GM19324 (cell line): ENCODE measurements around the gene PATZ1.
A peak's percentile ranks its signal among the peaks of the same experiment; 100 is the strongest.
"Not testable (repeated sequence)": the region's sequence is repeated elsewhere in the genome, so short reads cannot be mapped to it uniquely, and the experiment has no call there.

Experiments
- ATAC-seq: cut with Tn5 transposase; IDR thresholded peaks from one replicate; pipeline ENCODE4 v1.9.1; 2021; ENCODE audit warnings: mild to moderate bottlenecking, moderate library complexity; ENCODE audit not compliant: unreplicated experiment, low FRiP score

The PATZ1 gene

DNA sequence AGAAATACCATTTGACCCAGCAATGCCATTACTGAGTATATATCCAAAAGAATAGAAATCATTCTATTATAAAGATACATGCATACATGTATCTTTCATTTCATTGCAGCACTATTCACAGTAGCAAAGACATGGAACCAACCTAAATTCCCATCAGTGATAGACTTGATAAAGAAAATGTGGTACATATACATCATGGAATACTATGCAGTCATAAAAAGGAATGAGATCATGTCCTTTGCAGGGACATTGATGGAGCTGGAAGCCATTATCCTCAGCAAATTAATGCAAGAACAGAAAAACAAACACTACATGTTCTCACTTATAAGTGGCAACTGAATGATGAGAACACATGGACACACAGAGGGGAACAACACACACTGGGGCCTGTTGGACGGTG, 31.9 kb downstream of the PATZ1 start:
- not testable (repeated sequence) for ATAC-seq

DNA sequence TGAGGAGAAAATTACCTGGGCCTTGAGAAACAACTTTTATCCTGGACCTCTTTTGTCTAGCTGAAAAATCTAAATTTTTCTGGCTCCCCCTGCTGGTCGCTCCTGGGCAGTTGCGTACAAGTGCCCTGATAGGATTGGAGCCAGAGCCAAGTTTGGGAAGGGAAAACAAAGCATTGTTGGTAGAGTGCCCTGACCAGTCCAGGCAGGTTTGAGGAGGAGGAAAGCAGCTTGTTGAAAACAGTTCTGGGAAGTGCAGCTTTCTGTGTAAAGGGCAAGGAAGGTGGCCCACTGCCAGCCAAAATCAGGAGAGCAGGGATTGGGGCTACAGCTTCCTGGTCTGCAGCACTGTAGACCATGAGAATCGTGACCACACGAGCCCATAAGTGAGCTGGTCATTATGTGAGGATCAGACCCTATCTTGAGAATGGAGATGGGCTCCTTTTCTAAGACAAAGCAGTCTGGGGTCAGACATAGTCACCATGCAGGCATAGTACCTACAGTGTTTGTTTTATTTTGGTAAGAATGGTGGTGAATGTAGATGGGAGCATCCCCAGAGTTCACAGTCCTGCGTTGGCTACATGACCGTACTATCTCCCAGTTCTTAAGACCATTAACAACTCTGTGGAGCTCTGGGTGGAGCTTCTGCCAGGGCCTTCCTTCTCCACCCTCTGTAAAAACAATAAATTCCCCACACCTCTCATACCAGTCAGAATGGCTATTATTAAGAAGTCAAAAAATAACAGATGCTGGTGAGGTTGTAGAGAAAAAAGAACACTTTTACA, 32.6 kb downstream of the PATZ1 start:
- ATAC-seq, result no peak

DNA sequence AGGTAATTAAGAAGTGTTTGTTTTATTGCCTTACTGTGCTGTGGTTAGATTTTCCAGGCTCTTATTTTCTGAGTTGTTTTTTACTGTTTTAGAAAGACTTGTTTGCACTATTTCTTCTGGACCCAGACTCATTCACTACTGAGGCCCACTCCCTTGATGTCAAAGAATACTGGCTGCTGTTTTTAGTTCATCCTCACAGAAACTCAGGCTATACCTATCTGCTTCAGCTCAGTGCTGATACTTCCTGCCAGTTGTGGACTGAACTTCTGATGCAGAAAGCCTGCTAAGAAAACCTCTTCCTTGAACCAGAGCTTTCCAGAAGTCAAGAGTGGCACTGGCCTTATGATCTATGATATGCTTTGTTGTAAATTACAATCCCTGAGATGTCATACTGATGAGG, 38.0 kb downstream of the PATZ1 start:
- no peak for ATAC-seq

DNA sequence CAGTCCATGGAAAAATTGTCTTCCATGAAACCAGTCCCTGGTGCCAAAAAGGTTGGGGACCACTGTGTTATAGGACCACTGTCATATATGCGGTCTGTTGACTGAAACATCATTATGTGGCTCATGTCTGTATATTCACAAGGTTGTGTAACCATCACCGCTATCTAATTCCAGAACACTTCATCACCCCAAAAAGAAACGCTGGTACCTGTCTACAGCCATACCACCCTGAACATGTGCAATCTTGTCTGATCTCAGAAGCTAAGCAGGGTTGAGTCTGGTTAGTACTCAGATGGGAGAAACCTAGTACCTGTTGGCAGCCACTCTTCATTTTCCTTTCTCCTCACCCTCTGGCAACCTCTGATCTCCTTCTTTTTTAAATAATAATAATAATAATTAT, 41.0 kb downstream of the PATZ1 start:
- ATAC-seq, result no peak

DNA sequence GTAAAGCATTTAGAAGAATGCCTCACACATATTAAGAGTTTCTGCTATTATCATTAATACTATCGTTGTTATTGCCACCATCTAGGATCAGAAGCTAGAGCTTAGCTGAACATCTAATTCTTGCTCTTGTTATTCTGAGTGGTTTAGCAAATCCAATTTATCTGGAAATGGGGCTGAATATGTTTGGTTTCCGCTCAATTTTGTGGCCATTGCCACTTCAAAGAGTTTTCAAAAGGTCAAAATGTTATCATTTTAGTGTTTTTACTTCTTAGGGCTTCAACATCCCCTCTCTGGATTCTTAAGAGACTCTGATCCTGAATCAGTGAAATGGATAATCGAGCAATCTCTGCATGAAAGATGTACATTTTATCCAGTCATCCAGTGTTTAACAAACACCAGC, 43.6 kb downstream of the PATZ1 start:
- no peak for ATAC-seq

DNA sequence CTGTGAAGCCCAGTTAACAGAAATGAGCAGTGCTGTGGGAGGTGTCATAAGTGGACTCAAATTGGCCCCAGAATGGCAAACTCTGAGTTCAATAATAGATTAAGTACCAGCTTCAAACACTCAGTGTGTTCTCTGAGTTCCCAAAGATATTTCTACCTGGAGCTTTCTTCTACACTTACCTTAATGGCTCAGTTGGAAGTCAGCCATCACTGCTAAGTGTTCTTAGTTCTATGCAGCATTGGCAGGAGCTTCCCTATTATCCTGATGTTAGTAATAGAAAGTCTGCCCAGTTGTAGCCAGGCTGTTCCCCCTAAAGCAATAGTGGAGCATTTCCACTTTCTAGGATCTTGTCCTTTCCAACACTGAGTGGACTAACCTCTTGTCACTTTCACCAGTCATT, 44.1 kb downstream of the PATZ1 start:
- no peak for ATAC-seq

DNA sequence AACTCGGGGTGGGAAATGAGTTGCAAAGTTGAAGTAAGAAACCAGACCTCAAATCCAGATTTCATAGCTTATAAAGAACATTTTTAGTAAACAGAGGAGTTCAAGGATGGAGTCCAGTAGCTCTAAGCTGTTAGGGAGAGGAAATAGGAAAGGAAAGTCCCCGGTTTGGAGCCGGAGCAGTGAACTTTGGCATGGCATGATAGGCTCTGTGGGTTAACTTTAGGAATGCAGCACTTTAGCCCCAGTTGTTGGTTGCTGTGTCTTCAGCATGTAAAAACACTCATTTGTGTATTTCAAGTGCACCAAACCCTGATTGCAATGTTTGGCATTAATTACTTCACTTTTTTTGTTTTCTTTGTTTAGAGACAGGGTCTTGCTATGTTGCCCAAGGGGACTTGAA, 45.2 kb downstream of the PATZ1 start:
- no peak for ATAC-seq

DNA sequence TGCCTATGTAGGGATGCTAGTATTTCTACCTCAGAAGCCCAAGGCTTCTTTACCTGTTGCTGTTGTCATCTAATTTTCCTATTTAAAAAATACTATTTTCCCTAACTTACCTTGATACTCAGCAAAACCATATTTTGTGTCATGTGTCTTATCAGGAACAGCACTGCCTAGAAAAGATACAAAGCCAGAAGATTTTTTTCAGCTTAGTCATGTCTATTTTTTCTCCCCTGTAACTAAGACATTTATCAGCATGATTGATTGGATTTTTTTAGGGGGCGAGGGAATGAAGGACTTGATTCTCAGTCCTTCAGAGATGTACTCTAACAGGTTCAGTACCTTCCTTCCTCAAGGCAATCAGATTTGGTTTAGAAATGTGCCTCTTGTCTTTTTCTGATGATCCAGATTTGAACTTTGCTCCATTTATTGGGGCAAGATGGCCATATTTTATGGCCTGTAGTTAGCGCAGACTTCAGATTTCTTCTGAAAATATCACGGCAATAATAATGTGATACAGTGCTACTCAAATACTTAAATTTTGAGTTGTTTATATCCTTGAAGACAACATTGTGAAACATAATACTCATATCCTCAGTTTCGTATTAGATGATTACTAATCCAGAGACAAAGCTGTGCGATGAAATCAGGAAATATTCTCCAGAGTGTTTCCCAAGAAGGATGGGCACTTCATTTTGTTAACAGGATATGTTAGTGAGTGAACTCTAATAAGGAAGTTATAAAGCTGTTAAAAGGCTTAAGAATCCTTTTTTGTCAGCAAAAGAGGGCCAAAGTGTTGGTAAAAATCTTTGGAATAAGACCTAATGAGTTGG, 50.1 kb downstream of the PATZ1 start:
- ATAC-seq, result no peak

DNA sequence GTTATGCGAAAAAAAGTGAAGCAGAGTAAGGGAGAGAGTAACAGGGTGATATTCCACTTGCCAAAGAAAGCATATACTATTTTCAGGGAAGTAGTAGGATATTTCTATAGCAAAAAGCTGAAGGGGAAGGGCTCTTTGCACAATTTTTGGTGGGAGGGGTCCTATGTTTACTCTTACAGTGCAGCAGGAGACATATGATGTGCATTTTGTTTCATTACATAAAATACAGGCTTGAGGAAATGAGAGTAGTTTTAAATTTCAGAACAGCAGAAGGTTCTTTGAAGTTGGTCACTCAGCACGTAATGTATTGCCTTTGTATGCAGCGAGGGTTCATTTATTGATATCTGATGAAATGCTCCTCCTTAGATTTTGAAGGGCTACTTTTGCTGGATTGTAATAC, 50.8 kb downstream of the PATZ1 start:
- ATAC-seq, result no peak

DNA sequence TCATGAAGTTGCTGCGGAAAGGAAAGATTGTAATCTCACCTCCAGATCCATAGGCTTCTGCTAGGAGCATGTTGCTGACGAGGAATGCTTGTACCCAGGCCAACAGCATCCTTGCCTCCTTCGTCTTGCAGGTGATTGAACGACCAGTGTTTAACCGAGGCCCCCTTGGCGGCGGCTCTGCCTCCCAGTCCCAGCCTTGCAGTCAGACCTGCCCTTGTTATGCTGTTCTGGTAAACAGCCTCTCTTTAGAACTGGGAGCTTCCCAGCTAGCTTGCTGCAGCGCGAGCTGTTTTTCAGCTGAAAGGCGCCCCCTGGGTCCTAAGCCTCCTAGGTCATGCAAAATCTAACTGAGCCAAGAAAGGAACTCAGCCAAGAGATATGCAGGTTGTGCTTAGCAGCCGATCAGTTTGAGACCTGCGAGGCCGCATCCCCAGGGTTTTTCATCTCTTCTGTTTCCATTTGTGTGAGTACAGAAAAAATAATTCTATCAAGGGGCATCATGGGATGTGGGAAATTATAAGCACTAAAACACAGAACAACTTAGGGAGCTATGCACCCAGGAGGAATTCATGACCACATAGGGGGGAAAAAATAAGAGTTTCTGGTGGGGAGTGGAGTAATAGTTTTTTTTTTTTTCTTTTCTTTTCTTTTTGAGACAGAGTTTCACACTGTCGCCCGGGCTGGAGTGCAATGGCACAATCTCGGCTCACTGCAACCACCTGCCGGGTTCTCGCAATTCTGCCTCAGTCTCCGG, 53.7 kb downstream of the PATZ1 start, which contains the start of gene PIK3IP1:
TSS of gene PIK3IP1 (minus strand) at position 253 of the 754 bp plus-strand sequence. CDS start at position 109, 144 bp downstream.
- ATAC-seq, result no peak

DNA sequence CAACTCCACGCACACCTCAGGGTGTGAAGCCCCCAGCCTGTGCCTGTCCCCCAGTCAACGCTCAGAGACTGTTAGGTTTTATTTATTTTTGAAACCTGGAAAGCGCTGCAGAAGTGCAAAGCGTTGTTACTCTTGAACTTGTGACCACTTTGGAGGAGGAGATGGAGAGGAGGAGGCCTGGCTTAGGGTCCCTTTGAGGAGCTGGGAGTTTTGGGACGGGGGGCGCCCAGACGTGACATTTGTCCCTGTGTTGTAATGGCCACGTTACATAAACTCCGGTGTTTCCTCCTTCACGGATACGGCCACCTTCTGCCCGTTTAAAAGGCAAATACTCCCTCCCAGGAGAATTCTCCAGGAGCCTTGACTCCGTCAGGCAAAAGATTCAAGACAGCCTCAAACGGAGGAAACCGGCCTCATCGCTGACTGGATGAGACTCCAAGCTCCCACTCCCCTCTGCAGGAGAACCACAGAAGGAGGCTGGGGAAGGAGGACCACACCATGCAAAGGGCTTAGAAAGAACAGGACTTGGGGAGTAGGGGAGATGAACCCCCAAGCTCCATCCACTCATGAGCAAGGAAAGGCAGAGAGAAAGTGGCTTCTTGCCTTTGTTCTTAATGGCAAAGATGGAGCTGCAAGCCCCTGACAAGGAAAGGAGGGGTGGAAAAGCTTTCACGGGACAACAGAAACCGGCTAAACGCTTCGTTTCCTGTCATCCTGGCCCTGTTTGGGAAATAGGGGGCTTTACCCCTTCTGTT, 54.5 kb downstream of the PATZ1 start:
- no peak for ATAC-seq

DNA sequence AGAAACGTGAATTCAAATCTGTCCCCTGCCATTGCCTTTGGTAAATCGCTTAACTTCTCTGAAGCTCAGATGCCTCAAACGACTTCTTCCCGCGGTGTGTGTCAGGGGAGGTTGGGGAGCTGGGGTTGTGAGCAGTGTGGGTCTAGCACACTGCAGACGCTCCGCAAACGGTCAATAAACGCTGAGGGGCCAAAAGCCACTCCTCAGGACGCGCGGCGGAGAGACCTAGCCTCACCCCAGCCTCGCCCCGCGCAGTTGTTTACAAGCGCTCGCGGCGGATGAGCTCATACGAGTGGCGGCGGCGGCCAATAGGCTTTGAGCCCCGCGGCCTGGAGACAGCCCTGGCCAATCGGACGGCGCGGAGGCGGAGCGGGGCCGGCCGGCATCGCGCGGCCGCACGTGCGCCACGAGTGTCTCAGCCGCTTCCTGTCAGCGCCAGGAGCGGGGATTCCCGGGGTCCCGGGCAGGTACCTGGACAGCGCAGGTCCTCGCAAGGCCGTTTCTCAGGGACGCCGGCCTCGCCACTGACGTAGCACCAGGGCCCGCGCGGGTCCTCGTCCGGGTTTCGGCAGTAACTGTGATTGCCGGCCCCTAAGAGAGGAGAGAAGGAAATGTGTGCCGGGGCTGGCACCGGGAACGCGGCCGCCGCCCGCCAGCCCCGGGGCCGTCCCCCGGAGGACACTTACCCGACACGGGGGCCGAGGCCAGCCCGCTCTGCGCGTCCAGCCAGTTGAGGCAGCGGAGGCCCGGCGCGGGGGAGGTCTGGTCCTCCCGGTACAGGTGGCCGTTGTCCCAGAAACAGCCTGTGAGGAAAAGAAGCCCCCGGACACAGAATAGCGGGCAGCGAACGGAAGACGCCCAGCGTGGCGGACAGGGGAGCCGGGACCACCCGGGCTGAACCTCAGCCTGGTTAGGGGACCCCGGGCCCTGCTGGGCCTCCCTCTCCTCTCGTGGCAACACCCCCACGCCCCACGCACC, 55.4 kb downstream of the PATZ1 start:
- peak; percentile 91 for ATAC-seq

DNA sequence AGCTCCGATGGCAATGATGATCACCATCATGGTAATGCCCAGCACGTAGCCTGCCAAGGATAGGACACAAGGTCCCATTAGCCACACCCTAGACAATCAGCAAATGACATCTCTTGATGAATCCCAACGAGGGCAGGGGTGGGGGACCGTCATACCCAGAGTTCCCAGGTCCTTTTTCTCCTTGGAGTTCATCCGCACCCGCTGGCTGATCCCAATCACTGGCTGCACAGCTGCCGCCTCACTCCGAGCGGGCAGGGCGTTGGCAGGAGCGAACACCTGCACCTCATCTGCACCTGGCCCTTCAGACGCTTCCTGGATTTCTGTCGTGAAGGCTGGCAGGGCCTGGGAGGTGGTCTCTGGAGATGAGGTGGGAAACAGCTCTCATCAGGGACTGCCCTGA, 56.8 kb downstream of the PATZ1 start:
- ATAC-seq, result no peak

DNA sequence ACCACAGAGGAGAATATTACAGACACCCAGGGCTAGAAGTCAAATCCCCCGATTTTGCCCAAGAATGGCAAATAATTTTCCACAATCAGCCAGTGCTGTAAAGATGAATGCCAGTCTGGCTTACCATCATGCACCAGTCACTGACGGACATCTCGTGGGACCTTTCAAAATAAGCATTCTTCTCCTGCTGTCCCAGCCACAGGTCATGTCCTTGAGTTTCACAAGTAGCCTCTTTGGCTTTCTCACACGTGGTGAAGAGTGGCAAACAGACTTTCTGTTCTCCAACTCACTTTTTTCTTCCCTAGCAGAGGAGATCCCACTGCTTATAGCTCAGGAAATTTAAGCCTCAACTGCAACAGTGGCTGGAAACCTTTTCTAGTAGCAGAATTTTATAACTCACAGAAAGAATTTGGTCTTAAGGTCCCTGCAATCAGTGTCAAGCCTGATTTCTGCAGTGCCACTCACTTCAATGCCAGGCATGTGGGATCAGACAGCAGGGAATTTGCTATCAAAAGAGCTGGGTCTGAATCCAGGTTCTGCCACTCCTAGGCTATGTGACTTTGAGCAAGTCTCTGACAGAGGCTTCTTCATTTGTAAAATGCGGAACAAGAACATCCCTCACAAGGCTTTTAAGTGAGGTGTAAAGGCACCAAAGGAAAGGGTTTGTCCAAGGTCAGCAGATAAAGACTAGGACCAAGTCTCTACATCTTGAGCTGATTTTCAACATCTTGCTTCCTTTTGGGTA, 57.5 kb downstream of the PATZ1 start:
- no peak for ATAC-seq

DNA sequence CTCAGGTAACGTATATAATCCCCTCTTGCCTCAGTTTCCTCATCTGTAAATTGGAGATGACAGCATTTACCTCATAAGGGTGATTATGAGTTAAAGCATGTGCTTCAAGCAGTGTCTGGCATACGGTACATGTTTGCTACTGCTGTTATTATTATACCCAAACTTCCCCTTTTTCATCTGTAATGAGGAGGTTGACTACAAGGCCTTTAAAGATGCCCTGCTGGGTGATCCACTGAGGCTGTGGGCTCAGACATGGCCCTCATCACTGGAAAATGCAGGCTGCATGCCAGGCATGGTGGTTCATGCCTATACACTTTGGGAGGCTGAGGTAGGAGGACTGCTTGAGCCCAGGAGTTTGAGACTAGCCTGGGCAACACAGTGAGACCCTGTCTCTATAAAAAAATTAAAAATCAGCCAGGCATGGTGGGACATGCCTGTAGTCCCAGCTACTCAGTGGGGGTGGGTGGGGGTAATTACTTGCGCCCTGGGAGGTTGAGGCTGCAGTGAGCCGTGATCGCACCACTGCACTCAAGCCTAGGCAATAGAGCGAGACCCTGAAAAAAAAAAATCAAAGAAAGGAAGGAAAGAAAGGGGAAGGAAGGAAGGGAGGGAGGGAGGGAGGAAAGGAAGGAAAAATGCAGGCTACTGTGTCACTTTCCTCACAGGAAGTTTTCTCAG, 58.2 kb downstream of the PATZ1 start:
- ATAC-seq, result no peak

DNA sequence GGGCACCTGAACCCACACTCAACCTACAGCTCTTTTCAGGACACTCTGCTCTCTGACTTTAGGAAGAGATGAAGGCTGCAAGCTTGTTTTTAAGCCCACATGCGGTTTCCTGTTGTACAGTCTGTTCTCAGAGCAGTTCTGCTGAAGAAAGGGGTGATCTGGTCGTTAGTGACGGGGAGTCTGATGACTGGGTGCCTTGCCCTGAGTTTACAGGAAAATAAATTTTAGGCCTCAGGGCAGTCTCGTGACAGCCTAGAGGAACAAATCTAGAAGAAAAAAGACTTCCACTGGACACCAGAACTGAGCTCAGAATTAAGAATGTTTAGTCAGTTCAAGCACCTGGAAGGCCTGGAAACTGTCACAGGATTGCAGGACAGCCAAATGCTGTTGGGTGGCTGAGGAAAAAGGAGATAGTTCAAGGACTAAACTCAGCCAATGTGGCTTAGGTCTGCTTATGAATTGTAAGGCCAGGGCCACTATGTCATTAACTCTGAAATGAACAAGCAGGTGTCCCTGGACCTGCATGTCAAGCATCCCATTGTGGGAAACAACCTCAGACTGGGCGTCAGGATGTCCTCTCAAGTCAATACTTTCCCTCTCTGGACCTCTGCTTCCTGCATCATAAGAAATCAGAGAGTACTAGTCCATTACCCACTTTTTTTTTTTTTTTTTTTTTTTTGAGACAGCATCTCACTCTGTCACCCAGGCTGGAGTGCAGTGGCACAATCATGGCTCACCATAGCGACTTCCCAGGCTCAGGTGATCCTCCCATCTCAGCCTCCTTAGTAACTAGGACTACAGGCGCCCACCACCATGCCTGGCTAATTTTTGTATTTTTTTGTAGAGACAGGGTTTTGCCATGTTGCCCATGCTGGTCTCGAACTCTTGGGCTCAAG, 59.5 kb downstream of the PATZ1 start:
- ATAC-seq, result no peak
